Transverse colon (tissue), 4 donors: ENCODE data around the gene PRKCQ.

ENCODE experiments used
- EP300 ChIP-seq: sonication (generic); formaldehyde crosslinking; IDR thresholded peaks from one replicate; pipeline ENCODE4 v1.6.1; 2017; ENCODE audit warnings: antibody characterized with exemption, low read depth
- POLR2A ChIP-seq: fragments of 450-650 bp; IDR thresholded peaks from one replicate; pipeline ENCODE4 v1.6.1; 2016; ENCODE audit warnings: antibody characterized with exemption, mild to moderate bottlenecking, moderate library complexity
- POLR2AphosphoS5 ChIP-seq, 3 donors: sonication (generic); formaldehyde crosslinking; IDR thresholded peaks; one replicate each; pipeline ENCODE4 v1.6.1; 2016; ENCODE audit warnings: antibody characterized with exemption in 3 of 3
- TF ChIP-seq, protein P1 (sequence below), 5 experiments: fragments of 200-600 bp in 3 of 5; fragments of 450-650 bp in 2 of 5; sonication (generic) in 3 of 5; IDR thresholded peaks; 1 replicate in 2 of 5; 2 replicates in 3 of 5; pipeline ENCODE4 v1.5.1; 2016 to 2017; ENCODE audit warnings: antibody characterized with exemption in 5 of 5, inconsistent platforms in 3 of 5, mild to moderate bottlenecking in 2 of 5, moderate library complexity in 1 of 5

DNA sequence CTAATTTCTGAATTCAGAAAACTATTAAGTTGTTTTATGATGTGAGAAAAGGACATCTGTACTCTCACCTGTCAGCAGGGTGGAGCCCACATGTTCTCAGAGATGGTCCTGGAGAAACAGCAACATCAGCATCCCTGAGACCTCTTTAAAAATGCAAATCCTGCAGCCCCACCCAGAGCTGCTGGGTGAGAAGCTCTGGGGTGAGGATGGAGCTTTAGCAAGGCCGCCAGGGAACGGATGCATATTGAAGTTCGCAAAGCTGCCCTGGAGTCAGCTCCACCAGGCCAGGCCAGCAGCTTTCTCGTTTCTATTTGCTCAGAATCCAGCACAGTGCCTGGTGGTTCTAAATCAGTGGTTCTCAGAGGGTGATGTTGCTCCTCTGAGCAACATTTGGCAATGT, 49.1 kb downstream of the PRKCQ start:
- TF ChIP-seq, protein P1, sequence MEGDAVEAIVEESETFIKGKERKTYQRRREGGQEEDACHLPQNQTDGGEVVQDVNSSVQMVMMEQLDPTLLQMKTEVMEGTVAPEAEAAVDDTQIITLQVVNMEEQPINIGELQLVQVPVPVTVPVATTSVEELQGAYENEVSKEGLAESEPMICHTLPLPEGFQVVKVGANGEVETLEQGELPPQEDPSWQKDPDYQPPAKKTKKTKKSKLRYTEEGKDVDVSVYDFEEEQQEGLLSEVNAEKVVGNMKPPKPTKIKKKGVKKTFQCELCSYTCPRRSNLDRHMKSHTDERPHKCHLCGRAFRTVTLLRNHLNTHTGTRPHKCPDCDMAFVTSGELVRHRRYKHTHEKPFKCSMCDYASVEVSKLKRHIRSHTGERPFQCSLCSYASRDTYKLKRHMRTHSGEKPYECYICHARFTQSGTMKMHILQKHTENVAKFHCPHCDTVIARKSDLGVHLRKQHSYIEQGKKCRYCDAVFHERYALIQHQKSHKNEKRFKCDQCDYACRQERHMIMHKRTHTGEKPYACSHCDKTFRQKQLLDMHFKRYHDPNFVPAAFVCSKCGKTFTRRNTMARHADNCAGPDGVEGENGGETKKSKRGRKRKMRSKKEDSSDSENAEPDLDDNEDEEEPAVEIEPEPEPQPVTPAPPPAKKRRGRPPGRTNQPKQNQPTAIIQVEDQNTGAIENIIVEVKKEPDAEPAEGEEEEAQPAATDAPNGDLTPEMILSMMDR (IDR thresholded peaks at IDR 0.05): no peak
- TF ChIP-seq POLR2A (no peak), EP300 (no peak), POLR2AphosphoS5 (IDR thresholded peaks at IDR 0.05) (no peak)
